NCI-H2227 treated with DMSO at 0.1 percent for 48 hours (cell line): ENCODE results near the gene S1PR1.

Experiments
- DNase-seq: peaks from one replicate; lab custom pipeline; 2025; lab: John Stamatoyannopoulos, UW

S1PR1 gene

DNA sequence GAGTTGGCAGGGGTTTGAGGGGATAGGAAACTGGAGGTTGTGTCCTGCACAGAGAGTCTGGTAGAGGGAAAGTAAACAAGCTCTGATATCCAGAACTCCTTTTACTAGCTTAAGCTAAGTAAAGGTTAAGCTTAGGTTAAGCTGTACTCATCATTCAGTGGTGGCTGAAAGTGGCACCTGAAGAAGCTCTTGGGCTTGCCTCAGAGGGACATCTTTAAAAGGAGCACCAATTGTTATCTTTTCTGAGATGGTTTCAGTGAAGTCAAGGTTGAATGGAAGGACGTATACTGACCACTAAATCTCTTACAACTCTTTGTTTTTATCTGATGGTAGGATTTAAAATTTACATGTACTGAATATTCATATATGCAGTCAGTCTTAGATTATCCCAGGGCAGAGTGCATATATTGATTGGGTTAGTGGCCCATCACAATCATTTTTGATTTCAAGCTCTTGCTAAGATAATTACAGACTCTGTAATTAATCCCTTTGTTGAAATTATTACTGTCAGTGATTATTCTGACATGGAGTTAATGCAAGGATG, 43.3 kb downstream of the S1PR1 start:
- DNase-seq, result no peak

DNA sequence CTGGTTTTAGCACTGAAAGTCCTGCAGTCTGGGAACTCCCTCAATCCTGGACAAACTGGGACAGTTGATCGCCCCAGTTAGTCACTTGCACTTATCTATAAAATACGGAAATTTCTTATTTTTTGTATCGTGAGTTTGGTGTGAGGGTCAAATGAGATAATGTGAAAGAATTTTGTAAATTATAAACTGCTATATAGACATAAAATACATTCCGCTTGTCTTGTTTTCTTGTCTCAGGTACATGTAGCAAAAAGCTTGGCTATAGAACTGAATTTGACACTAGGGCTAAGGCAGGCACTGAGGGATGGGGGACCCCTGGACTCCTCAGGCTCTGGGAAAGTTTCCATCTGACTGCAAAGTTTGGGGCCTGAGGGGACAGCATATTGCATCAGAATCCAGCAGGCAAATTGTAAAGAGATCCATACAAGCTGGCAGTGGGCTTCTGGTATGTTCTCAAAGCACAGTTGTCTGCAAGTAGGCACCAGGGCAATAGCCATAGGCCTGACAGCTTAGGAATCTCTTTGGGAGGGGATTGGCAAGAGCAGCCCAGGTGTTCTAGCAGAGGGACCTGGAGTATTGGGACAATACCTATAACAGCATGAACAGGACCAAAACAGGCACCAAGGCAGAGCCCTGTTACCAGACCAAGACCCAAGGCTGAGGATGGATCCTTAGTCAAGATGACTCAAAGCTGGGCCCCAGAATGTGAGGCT, 44.3 kb downstream of the S1PR1 start:
- DNase-seq, result no peak

DNA sequence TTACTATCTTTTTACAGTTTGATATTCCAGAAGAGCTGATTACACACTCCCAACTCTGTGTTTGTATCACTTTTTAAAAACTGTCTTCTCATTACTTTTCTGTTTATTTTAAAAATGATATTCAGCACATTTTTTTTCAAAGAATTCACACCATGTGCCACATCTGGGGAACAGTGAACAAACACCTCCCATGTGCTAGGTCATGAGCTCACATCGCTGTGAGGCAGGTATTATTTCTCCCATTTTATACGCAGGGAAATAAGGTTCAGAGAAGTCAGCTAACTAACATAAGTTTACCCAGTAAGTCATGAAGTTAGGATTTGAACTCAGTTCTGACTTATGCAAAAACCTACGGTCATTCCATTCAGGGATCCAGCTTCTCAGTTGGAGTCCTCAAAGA, 44.9 kb downstream of the S1PR1 start:
- no peak for DNase-seq

DNA sequence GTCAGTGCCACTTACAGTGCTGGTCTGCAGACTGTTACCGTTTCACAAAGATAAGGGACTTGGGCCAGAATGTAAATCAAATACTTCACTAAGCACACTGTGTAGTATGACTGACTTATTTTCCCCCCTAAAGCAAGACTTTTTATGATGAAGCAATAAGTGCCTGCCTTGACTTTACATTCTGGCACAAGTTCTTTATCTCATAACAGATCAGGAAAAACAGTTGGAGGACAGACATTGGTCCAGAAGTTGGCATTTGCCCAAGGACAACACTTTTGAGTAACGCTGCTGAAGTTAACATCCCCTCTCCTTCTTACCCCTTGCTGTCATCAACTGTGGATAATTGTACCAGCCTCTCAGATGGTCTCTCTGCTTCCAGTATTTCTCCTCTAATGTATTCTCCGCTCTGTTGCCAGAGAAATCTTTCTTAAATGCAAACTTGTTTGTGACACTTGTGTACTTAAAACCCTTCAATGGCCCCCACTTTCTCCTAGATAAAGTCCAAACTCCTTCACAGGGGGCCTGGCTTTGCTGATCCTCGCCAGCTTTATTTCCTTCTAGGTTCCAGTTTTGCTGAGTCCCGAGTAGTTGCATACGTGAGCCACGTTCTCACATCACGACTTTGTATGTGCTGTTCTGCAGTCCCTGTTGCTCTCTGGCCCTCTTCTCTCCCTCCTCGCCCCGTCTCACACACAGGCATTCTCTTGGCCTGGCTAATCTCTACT, 45.7 kb downstream of the S1PR1 start:
- DNase-seq, result no peak

DNA sequence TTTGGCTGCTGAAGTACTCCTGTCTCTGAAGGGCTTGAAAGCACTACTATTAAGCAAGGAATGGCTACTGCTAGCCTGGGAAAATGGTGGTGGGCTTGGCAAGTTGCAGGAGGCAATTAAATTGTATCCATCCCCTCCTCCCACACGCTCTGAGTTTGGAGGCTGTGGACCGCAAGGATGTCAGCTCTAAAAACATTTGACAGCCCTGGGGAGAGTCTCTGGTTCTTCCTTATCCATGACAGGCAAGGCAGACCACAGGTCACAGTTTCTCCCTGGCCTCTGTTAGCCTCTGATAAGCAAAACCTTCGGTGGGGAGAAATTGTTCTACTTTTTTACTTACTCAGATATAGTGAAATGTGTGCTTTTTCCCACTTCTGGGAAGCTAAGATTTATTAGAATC, 46.6 kb downstream of the S1PR1 start:
- no peak for DNase-seq

DNA sequence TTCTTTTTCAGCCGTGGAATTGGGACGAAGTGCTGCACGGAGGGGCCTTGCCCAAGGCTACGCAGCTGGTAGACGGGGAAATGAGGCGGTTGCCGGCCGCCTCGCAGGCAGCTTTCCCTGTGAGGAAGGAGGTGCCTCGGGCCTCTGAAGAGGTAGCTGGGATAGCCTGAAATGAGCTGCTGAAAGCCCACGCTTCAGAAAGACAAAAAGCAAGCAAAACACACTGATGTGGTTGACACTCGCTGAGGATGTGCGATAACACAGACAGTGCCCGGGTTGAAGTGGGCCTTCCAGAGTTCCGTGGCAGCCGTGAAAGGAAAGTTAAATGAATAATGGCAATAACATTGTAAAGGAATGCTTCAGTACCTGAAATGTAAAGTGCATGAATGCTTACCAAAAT, 47.2 kb downstream of the S1PR1 start:
- no peak for DNase-seq

DNA sequence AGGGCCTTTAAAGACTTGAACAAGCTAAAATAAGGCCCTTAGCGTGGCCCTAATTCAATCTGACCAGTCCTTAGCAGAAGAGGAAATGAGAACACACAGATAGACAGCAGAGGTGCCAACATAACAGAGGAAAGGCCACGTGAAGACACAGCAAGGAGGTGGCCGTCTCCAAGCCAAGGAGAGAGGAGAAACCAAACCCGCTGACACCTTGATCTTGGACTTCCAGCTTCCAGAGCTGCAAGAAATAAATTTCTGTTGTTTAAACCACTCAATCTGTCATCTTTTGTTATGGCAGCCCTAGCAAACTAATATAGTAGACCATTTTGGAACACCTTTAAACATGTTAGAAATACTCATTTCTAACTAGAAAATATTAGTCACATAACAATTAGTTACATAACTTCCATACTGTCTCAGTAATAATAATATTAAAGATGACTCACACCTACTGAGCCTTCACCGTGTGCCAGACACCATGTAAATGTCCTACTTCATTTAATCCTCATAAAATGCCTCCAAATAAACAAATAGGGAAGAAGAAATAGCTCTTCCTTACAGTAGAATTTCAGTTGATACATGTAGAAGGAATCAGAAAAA, 47.9 kb downstream of the S1PR1 start:
- no peak for DNase-seq

DNA sequence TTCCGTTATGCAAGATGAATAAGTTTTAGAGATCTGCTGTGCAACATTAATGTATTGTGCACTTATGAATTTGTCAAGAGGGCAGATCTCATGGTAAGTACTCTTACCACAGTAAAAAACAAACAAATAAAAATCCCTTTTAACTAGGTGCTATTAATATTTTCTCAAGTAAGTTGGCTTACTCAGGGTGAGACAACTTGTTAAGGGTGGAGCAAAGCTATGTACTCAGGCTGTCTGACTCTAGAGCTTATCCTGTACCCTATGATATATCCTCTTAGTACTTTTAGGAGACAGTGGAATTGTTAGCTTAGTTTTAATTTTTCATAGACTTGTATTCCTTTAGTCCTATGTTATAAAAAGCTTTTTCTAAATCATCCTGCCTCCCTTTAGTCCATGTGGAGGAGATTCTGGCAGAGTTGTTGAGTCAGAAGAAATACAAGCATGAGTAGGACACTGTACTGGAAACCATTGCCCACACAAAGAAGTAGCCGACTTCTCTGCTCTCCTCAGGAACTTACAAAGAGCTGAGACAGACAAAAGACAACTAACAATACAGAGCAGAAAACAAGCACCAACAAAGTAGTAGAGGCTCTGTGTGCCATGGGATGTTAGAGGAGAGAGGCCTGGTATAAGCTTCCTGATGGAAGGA, 49.2 kb downstream of the S1PR1 start:
- DNase-seq, result no peak

DNA sequence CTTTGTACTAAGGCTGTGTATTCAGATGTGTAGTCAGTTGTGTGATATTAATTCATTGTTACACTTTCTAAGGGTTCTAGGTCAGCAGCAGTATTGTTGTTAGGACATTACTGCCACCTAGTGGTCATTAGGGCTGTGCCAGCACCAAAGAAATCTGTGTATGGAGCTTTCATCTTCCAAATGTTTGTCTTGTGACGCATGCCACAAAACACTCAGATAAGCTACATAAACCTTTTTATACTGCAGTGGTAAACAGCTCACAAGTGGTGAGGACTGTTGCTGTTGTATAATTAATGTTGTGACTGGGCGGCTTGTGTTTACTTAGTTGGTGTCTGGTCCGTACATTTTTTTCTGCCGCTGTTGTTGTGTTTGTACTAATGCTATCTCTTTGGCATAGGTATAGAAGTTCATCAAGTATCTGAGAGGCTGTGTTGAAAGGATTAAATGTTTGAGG, 51.7 kb downstream of the S1PR1 start:
- peak; percentile 81 for DNase-seq

DNA sequence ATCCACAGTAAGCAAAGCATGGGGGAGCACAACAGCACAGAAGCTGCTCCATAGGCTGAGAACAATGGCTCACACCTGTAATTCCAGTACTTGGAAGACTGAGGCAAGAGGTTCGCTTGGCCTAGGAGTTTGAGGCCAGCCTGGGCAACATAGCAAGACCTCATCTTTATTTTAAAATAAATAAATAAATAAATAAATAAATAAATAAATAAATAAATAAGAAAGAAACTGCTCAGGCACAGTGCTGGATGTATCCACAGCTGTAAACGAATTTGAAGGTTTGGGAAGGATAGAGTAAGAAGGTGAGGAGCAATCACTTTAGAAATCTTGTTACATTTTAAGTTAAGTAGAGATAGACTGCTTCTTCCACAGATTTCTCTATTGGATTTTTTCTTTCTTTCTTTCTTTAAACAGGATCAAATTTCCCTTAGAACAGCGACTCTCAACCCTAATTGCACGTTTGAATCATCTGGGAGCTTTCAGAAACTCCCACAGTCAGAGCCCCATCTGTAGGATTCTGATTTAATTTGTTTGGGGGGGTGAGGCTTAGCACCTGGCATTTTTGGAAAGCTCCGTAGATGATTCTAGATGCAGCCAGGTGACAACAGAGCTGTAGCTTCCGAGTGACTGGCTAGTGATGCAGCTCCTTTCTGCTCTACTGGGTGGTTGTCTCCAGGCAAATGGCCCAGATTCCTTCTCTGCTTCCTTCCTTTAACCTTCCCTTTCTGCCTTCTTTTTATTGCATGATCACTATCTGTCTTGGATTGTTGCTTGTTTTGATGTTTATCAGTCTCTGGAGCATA, 53.5 kb downstream of the S1PR1 start:
- DNase-seq, result peak; percentile 60
